Measurements from ENCODE around the gene FBXO42.

The FBXO42 gene

GRCh38 chr1:16351994-16352841, at the start of gene FBXO42:
Gene FBXO42, minus strand, starts transcription at chr1:16352480. Its CDS starts 37,062 bp downstream, at chr1:16315418.
- DNase-seq, result peak; percentile 32

- DNase-seq, result no peak
These were observed 46.2 kb upstream of the FBXO42 start for GRCh38 chr1:16398371-16398953.

DNA sequence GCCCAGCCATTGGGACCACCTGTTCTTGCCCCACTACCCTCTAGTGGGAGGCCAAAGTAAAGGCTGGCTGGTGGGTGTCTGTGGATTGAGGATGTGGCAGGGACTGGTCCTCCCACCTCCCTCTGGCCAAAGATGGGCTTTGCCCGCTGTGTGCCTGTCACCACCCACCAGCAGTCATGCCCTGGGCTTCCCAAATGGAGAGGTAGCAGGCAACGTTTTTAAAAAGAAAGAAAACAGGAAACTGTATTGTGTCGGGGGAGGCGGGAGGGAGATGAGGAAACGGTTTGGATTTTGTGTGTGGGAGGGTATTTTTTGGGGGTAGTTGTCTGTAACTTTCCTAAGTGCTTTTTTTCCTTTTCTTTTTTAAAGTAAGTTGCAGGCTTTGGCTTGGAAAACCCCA, 44.8 kb upstream of the FBXO42 start:
- no peak for DNase-seq

- no peak for DNase-seq
These were observed 44.3 kb upstream of the FBXO42 start for GRCh38 chr1:16396591-16396990.

GRCh38 chr1:16394977-16395376, 42.7 kb upstream of the FBXO42 start:
- DNase-seq, result no peak

DNA sequence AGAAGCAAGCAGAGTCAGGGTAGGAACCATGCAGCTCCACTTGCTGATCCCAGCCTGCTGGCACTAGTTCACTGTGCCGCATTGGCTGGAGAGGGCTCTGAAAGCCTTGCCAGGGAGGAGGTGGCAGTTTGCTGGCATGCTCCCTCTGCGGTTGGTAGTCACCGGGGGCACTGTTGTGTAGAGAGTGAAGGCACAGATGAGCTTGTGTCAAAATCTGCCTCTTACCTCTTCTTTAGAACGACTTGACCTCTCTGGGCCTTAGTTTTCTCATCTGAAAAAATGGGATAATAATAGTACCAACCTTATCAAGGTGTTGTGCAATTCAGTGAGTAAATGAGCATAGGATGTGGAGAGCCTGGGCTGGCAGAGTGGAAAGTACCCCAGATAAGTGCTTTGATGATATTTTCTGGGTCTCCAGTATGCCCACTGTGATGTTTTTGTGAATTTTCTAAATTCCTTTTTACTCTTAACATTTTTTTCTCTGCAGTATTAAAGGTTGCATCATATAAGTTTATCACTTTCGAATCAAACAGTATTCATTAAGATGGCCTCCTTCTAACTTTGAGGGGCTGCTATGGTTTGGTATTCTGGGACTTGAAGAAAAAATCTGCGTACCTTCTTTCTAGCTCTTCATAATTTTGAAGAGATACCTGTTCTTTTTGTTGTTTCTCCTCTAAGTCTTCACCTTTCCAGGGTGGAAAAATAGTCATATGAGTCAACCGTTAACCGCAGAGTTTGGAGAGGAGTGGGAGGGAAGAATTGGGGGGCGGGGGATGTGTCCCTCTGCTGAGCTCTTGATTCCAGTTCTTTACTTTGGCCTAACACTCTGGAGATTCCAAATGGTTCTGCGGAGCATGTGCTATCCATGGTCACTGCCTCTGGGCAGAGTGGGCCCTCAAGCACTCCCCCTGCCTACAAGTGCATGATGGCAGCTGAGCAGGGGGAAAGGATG, 41.6 kb upstream of the FBXO42 start:
- DNase-seq, result no peak

DNA sequence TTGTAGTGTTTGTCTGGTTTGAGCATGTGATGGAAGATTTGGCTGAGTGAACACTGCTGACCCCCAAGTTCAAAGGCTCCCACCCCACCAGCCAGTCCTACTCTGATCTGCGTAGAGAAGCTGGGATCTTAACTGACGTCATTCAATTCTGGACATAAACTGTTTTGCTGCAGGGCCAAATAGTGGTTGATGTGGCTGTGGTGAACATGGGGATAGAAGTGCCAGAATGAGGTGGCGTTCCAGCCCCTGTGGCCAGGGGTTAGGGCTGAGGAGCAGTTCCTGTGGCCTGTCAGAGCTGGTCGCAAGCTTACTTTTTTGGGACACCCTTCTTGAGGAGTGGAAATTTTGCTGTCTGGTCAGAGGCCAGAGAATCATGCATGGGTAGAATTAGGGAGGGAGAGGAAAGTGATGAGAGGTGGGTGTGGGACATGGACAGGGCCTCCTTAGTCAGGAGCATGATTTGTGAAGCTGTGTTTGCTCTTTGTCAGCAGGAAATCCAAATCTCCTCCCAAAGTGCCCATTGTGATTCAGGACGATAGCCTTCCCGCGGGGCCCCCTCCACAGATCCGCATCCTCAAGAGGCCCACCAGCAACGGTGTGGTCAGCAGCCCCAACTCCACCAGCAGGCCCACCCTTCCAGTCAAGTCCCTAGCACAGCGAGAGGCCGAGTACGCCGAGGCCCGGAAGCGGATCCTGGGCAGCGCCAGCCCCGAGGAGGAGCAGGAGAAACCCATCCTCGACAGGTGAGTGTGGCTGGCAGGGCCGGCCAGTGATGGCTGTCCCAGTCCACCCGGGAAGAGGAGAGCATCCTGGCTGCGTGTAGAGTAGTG, 40.7 kb upstream of the FBXO42 start:
- DNase-seq, result no peak

DNA sequence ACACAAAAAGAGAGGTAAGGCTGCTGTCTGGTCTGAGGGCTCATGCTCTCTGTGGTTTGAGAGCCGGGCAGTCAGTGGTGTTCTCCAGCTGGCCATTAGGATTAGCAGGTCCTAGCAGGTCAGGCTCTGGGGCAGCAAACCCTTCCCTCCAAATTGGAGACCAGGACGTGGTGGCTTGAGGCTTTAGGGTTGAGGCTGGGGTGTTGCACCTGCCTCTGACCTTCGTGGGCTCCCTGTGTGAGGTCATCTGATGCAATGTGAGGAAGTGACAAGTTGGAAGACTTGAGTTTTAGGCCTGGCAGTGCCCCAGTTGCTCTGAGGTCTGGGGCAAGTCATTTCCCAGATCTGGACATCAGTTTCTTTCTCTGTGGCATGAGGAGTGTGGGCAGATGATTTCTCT, 39.1 kb upstream of the FBXO42 start:
- no peak for DNase-seq

DNA sequence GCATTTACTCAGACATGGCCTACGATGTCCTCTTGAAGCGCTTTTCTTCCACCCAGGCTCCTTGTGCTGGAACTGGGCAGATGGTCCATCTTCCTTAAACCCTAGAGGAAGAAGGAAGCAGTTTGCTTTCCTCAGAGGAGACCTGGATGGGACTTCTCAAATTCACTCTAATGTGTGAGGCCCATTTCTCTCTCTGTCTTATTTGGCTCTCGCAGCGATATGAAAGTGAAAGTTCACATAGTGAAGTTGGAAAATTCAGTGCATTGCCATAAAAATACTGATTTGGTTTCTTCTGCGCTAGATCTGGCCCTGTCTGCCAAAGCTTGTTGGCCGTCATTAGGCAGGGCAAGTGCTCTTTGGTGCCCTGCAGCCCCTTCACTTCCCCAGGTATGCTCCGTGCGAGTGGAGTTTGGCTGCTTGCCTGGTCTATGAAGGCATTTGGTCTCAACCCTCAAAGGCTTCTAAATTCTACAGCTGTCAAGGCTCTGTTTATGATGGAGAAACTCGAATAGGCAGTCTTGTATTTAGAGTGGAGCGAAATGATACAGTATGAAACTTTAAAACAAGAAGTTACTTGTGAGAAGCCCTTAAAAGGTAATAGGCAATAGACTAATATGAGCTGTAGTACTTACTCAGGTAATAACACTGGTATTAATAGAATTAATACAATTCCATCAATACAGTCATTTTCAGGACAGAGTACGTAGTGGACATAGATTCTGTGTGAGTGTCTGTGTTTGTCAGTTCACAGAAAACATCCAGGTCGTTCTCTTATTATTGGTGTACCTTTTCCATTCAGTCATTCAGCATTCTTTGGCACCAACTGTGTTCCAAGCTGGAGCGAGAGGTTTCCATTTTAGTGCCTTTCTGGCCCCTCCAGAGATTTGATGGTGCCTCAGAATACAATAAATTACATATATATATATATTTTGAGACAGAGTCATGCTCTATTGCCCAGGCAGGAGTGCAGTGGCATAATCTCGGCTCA, 35.2 kb upstream of the FBXO42 start:
- no peak for DNase-seq

GRCh38 chr1:16386454-16387113, 34.3 kb upstream of the FBXO42 start:
- DNase-seq, result no peak

DNA sequence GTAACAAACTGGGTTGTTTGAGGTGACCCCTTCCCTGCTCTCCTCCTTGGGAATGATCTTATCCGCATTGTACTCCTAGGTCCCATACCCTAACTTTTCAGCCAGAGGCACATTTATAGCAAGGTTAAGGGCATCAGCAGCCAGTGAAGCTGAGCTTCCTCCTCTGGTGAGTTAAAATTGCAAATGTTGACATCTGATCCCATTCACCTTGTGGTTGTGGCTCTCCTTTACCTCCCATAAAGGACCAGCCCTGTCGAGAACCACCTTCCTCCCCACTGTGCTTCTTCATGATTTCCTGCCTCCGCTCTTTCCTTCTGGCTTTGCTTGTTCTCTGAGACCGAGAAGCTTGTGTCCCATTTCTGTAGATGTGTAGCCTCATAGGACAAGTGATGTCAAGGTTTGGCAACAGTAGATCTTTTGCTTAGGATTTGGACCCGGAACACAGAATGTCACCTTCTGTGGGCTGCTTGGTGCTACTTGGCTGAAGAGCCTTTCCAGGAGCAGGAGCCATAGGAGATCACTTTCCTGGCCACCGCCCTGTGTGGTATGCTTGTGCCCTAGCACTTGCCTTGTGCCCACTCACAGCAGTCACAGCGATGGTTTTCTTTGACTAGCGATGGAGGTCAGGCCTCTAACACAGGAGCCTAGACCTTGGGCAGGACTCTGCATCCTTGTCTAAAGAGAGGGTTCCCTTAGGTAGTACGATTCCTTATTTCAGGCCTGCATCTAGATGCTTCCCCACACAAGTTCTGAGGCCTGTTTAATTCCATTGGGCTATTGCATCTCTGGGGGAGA, 33.6 kb upstream of the FBXO42 start:
- no peak for DNase-seq

DNA sequence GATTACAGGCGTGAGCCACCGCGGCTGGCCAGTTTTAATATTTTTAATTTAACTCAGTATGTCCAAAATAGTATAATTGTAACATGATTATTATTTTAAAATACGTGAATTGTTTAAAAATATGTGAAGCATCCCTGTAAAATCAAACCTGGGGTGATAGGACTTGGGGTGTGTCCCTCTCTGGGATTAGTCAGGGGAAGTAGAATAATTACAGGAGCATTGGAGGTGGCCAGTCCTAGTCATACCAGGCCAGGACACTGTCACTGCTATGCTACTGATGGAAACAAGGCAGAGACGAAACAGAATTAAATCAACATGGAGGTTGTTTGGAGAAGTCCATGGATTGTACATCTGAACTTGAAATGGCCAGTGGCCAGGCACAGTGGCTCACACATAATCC, 31.6 kb upstream of the FBXO42 start:
- no peak for DNase-seq

DNA sequence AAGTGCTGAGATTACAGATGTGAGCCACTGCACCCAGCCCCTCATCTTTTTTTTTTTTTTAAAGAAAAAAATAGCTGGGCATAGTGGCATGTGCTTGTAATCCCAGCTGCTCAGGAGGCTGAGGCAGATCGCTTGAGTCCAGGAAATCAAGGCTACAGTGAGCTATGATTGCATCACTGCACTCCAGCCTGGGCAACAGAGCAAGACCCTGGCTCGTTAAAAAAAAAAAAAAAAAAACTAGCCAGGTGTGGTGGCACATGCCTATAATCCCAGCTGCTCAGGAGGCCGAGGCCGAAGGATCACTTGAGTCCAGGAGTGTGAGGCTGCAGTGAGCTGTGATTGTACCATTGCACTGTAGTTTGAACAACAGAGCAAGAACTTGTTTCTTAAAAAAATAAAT, 28.6 kb upstream of the FBXO42 start:
- DNase-seq, result no peak

- no peak for DNase-seq
These were observed 26.2 kb upstream of the FBXO42 start for GRCh38 chr1:16378443-16378842.

DNA sequence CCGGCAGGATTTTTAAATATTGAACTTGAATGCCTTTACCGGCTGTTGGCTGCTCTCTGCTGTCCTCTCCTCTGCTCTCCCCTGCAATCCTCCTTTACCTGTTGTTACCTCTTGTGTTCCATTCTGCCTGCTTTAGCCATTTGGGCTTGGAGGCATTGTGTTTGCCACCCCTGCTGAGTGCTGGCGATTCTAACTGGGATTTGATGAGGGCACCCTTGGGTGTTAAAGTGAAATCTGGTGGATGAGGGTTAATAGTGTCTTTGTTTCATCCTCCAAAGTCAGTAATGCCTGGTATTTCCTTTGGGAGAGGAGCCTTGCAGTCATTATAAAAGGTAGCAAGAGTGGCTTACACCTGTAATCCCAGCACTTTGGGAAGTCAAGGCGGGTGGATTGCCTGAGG, 24.7 kb upstream of the FBXO42 start:
- DNase-seq, result no peak

DNA sequence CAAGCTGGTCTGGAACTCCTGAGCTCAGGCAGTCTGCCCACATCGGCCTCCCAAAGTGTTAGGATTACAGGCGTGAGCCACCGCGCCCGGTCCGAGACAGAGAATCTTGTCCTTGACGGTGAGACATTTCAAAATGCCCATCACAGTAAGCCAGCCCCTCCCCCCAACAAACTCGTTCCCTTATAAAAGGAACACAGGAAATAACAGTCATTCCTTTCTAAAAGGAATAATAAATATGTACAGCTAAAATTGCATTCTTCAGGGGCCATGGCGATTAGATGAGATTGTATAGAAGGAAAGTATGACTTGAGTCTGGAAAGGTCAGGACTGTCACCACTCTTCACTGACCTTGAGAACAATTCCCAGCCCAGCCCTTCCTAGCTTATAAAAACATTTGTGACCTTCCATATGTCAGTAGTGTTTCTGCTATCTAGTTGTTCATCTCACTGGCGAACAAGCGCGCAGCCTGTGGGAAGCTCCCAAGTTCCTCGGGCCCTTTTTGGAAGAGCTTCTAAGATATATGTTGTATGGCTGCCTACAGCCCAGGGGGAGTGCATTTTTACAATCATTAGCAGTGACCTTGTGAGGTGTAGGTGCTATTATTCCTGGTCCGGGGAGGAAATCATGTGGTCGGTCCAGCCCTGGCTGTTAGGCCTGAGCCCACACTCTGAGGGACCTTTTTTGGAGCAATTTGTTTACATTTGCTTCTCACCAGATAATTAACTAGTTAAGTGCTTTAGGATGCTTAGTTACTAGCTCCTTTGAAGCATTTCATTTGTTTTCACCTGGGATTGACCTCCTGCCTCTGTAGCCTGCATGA, 23.5 kb upstream of the FBXO42 start:
- DNase-seq, result no peak

GRCh38 chr1:16374266-16374665, 22.0 kb upstream of the FBXO42 start:
- no peak for DNase-seq

DNA sequence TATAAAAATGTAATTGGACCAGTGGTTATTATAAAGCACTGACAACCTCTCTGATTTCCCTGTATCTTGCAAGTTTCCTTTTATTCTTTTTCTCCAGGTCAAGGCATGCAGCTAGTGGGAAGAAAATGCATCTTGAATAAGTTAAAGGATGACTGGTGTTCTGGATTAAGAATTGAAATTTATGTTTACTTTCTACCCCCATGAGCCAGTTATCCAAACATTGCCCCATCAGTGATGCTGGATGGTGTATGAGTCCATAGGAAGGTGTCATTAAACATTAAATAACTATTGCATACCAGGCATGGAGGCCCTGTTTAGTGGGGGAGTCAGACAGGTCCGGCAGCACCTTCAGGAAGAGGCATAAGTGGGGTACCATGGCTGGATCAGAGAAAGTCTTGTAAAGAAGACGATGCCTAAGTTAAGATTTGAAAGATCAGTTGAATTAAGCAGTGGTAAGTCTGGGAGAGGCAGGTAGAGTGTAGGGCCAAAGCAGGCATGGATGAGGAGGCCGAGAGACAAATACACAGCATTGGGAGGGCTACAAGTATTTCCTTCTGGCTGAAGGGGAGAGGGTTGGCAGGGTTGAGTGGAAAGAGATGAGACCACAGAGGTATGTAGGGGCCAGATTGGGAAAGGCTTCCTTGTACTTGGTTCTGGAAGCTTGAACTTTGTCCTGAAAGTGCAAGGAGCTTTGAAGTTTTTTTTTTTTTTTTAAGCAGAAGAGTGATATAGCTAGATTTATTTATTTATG, 20.4 kb upstream of the FBXO42 start:
- DNase-seq, result no peak
